Ovary (tissue), 3 donors: ENCODE measurements around the gene SLC38A9.

Experiments used
- POLR2A ChIP-seq: fragments of 450-650 bp; IDR thresholded peaks from one replicate; pipeline ENCODE4 v1.6.1; 2017; ENCODE audit warnings: antibody characterized with exemption, mild to moderate bottlenecking, moderate library complexity
- TF ChIP-seq, protein P1 (sequence below), 3 donors: fragments of 450-650 bp in 2 of 3; fragments of 200-600 bp in 1 of 3; IDR thresholded peaks; one replicate each; pipeline versions ENCODE4 v1.5.1 to v1.8.0; 2016 to 2022; ENCODE audit warnings: antibody characterized with exemption in 3 of 3, mild to moderate bottlenecking in 1 of 3
- donor health status: DM: no; HTN: no; CAD: no.

DNA sequence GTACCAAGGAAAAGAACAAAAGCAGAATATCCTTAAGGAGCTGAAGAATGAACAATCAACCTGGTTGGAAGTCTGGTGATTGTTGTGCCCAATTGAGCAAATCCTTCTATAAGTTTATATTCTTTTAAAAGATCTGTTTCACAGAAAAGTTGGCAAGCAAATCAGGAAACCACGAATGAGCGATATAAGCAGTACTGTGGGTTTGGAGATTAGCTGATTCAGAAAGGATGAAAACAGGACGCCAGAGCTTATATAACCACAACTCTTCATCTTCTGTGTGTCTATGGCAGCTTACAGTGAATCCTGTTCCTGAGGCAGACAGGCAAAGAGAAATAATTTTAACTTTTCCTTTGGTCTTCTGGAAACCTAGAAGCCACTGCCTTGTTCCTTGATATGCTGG lies 61.7 kb downstream of the SLC38A9 start:
- TF ChIP-seq, protein P1, sequence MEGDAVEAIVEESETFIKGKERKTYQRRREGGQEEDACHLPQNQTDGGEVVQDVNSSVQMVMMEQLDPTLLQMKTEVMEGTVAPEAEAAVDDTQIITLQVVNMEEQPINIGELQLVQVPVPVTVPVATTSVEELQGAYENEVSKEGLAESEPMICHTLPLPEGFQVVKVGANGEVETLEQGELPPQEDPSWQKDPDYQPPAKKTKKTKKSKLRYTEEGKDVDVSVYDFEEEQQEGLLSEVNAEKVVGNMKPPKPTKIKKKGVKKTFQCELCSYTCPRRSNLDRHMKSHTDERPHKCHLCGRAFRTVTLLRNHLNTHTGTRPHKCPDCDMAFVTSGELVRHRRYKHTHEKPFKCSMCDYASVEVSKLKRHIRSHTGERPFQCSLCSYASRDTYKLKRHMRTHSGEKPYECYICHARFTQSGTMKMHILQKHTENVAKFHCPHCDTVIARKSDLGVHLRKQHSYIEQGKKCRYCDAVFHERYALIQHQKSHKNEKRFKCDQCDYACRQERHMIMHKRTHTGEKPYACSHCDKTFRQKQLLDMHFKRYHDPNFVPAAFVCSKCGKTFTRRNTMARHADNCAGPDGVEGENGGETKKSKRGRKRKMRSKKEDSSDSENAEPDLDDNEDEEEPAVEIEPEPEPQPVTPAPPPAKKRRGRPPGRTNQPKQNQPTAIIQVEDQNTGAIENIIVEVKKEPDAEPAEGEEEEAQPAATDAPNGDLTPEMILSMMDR (IDR thresholded peaks at IDR 0.05): no peak
- no peak for TF ChIP-seq POLR2A
